HepG2 (cell line): ENCODE measurements around the gene NDUFS2. TPM values are rescaled to one million over a fixed set of nuclear protein-coding genes. Genes with fewer than 3 reads are reported as not detected.

ENCODE experiments used
- CBX2 ChIP-seq, 2 experiments: fragments of 200-600 bp in 1 of 2; sonication (generic); formaldehyde crosslinking in 1 of 2; IDR thresholded peaks; 2 replicates each; pipeline versions ENCODE4 v1.7.0 to v1.8.1; 2018 to 2022; ENCODE audit warnings: low read depth in 2 of 2, low read length in 1 of 2, mild to moderate bottlenecking in 1 of 2, missing genetic modification reagents in 1 of 2
- GTF2F1 ChIP-seq: fragments of 150-350 bp; IDR thresholded peaks from 2 replicates; pipeline ENCODE4 v1.6.1; 2014; ENCODE audit warnings: low read length
- MAFK ChIP-seq, 2 experiments: IDR thresholded peaks in 1 of 2; conservative IDR thresholded peaks in 1 of 2; 2 replicates each; pipeline ENCODE4 v1.6.1; 2011; ENCODE audit warnings: improper control_type of control experiment in 2 of 2, low read length in 2 of 2
- MED8 ChIP-seq: sonication (generic); formaldehyde crosslinking; IDR thresholded peaks from 2 replicates; pipeline ENCODE4 v1.8.1; 2023; ENCODE audit warnings: mild to moderate bottlenecking, missing genetic modification reagents; ENCODE audit not compliant: insufficient replicate concordance
- NPAS2 ChIP-seq: sonication (generic); formaldehyde crosslinking; IDR thresholded peaks from 2 replicates; pipeline ENCODE4 v1.8.0; 2022; ENCODE audit warnings: mild to moderate bottlenecking, missing genetic modification reagents, borderline replicate concordance
- NR2F1 ChIP-seq, 2 experiments: fragments of 450-650 bp in 1 of 2; formaldehyde crosslinking in 1 of 2; IDR thresholded peaks; 2 replicates each; pipeline versions ENCODE4 v1.5.0 to v1.6.1; 2016 to 2020; ENCODE audit warnings: mild to moderate bottlenecking in 1 of 2, missing compliant biosample characterization in 1 of 2, missing genetic modification reagents in 1 of 2, moderate library complexity in 1 of 2
- PTBP1 ChIP-seq: fragments of 200-400 bp; formaldehyde crosslinking; IDR thresholded peaks from 2 replicates; pipeline ENCODE4 v1.6.1; 2018; ENCODE audit warnings: low read length, low read depth; ENCODE audit not compliant: poor library complexity, severe bottlenecking
- RFX1 ChIP-seq: fragments of 450-650 bp; IDR thresholded peaks from 2 replicates; pipeline ENCODE4 v1.6.1; 2017
- ZNF567 ChIP-seq: sonication (generic); formaldehyde crosslinking; IDR thresholded peaks from 2 replicates; pipeline ENCODE4 v1.8.1; 2023; ENCODE audit warnings: mild to moderate bottlenecking, missing genetic modification reagents, borderline replicate concordance
- ZNF839 ChIP-seq: sonication (generic); formaldehyde crosslinking; IDR thresholded peaks from 2 replicates; pipeline ENCODE4 v1.4.0; 2020; ENCODE audit warnings: missing genetic modification reagents, mild to moderate bottlenecking, borderline replicate concordance
- polyA plus RNA-seq, 8 experiments: library from polyadenylated mRNA; depleted of rRNA in 3 of 8; stranded (reverse) in 7 of 8; unstranded in 1 of 8; fragments of >200 nt; fragmentation: Illumina TruSeq in 4 of 8; extraction: Trizol in 4 of 8; gene quantifications; 2 replicates each; pipeline versions ENCODE4 v1.2.1 to v1.2.3, GENCODE V29; 2011 to 2016; ENCODE audit warnings: low read depth in 4 of 8, missing spikeins in 1 of 8, mixed read lengths in 1 of 8; ENCODE audit not compliant: insufficient read depth in 1 of 8
- total RNA-seq, 5 experiments: library from RNA; depleted of rRNA; stranded (reverse); fragments of >200 nt; fragmentation: Illumina TruSeq; extraction: Trizol; gene quantifications; 2 replicates each; pipeline ENCODE4 v1.2.3, GENCODE V29; 2016; ENCODE audit warnings: low read depth in 1 of 5
- TF ChIP-seq, protein P1 (sequence below): IDR thresholded peaks from 2 replicates; pipeline ENCODE4 v1.6.1; 2016; ENCODE audit warnings: low read depth, missing genetic modification reagents, missing compliant biosample characterization
- TF ChIP-seq, protein P2 (sequence below): sonication (generic); formaldehyde crosslinking; IDR thresholded peaks from 2 replicates; pipeline ENCODE4 v1.4.0; 2020; ENCODE audit warnings: missing genetic modification reagents, mild to moderate bottlenecking, borderline replicate concordance
- TF ChIP-seq, protein P3 (sequence below): sonication (generic); formaldehyde crosslinking; IDR thresholded peaks from 2 replicates; pipeline ENCODE4 v1.9.0; 2021; ENCODE audit warnings: missing genetic modification reagents, borderline replicate concordance

Gene NDUFS2
- total and polyA plus RNA-seq, 2 of the 13 experiments (the other 11 are each of a cell fraction or from before 2014, with no cell fraction given), result 89.9 to 118 TPM

DNA sequence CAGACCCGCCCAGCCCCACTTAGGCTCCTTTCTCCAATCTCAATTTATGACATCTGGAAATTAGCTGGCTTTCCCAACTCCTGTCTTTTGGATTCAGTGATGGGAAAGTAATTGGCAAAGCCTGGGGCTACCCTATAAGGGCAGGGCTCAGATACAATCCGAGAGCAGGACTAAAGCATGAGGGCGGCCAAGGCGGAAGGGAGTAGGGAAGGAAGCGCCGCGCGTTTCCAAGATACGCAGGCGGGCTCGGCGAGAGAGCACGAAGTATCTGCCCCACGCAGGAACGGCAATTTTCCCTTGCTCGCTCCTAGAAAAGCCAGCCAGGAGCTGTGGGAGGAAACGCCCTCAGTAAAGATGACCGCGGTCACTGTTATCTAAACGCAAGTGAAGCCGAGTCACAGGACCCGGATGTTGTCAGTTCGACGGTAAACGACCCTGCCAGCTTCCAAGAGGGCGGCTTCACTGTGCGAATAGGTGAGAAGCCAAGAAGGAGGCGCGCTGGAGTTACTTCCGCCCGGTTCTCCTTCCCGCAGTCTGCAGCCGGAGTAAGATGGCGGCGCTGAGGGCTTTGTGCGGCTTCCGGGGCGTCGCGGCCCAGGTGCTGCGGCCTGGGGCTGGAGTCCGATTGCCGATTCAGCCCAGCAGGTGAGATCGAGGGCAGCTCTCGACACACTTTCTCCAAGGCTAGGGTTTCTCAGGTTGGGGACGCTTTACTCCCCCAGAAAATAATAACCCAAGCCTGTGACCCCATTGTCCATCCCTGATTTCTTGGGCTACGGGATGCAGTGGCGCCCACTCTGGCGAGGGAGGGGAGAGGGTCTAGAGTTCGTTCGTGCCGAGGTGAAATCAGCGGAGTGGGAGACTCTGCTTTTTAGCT, at the start of gene NDUFS2 (continued):
- TF ChIP-seq, protein P1, sequence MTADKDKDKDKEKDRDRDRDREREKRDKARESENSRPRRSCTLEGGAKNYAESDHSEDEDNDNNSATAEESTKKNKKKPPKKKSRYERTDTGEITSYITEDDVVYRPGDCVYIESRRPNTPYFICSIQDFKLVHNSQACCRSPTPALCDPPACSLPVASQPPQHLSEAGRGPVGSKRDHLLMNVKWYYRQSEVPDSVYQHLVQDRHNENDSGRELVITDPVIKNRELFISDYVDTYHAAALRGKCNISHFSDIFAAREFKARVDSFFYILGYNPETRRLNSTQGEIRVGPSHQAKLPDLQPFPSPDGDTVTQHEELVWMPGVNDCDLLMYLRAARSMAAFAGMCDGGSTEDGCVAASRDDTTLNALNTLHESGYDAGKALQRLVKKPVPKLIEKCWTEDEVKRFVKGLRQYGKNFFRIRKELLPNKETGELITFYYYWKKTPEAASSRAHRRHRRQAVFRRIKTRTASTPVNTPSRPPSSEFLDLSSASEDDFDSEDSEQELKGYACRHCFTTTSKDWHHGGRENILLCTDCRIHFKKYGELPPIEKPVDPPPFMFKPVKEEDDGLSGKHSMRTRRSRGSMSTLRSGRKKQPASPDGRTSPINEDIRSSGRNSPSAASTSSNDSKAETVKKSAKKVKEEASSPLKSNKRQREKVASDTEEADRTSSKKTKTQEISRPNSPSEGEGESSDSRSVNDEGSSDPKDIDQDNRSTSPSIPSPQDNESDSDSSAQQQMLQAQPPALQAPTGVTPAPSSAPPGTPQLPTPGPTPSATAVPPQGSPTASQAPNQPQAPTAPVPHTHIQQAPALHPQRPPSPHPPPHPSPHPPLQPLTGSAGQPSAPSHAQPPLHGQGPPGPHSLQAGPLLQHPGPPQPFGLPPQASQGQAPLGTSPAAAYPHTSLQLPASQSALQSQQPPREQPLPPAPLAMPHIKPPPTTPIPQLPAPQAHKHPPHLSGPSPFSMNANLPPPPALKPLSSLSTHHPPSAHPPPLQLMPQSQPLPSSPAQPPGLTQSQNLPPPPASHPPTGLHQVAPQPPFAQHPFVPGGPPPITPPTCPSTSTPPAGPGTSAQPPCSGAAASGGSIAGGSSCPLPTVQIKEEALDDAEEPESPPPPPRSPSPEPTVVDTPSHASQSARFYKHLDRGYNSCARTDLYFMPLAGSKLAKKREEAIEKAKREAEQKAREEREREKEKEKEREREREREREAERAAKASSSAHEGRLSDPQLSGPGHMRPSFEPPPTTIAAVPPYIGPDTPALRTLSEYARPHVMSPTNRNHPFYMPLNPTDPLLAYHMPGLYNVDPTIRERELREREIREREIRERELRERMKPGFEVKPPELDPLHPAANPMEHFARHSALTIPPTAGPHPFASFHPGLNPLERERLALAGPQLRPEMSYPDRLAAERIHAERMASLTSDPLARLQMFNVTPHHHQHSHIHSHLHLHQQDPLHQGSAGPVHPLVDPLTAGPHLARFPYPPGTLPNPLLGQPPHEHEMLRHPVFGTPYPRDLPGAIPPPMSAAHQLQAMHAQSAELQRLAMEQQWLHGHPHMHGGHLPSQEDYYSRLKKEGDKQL (CRISPR knock-in tag), result no peak
- TF ChIP-seq NPAS2 (CRISPR knock-in tag), result no peak
- TF ChIP-seq CBX2 (IDR thresholded peaks at IDR 0.05; ENCODE audit: low read depth, low read length), result no peak
- no peak for TF ChIP-seq CBX2 (CRISPR knock-in tag; IDR thresholded peaks at IDR 0.05; ENCODE audit: low read depth)
- peak; percentile 91 for TF ChIP-seq MED8 (CRISPR knock-in tag)
- no peak for TF ChIP-seq GTF2F1
- peak; percentile 81; the same call in 1 of the 2 replicates for TF ChIP-seq ZNF839 (CRISPR knock-in tag)
- TF ChIP-seq, protein P2, sequence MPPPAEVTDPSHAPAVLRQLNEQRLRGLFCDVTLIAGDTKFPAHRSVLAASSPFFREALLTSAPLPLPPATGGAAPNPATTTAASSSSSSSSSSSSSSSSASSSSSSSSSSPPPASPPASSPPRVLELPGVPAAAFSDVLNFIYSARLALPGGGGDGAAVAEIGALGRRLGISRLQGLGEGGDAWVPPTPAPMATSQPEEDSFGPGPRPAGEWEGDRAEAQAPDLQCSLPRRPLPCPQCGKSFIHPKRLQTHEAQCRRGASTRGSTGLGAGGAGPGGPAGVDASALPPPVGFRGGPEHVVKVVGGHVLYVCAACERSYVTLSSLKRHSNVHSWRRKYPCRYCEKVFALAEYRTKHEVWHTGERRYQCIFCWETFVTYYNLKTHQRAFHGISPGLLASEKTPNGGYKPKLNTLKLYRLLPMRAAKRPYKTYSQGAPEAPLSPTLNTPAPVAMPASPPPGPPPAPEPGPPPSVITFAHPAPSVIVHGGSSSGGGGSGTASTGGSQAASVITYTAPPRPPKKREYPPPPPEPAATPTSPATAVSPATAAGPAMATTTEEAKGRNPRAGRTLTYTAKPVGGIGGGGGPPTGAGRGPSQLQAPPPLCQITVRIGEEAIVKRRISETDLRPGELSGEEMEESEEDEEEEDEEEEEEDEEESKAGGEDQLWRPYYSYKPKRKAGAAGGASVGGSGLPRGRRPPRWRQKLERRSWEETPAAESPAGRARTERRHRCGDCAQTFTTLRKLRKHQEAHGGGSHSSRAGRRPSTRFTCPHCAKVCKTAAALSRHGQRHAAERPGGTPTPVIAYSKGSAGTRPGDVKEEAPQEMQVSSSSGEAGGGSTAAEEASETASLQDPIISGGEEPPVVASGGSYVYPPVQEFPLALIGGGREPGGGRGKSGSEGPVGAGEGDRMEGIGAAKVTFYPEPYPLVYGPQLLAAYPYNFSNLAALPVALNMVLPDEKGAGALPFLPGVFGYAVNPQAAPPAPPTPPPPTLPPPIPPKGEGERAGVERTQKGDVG (CRISPR knock-in tag), result no peak; the same call in 1 of the 2 replicates
- TF ChIP-seq RFX1, result no peak
- TF ChIP-seq PTBP1, result no peak
- no peak for TF ChIP-seq NR2F1 (CRISPR knock-in tag; IDR thresholded peaks at IDR 0.05)
- no peak for TF ChIP-seq MAFK (conservative IDR thresholded peaks at IDR 0.05 in 1 of 2, IDR thresholded peaks at IDR 0.05 in 1 of 2; ENCODE audit: low read length in 2 of 2)
- TF ChIP-seq, protein P3, sequence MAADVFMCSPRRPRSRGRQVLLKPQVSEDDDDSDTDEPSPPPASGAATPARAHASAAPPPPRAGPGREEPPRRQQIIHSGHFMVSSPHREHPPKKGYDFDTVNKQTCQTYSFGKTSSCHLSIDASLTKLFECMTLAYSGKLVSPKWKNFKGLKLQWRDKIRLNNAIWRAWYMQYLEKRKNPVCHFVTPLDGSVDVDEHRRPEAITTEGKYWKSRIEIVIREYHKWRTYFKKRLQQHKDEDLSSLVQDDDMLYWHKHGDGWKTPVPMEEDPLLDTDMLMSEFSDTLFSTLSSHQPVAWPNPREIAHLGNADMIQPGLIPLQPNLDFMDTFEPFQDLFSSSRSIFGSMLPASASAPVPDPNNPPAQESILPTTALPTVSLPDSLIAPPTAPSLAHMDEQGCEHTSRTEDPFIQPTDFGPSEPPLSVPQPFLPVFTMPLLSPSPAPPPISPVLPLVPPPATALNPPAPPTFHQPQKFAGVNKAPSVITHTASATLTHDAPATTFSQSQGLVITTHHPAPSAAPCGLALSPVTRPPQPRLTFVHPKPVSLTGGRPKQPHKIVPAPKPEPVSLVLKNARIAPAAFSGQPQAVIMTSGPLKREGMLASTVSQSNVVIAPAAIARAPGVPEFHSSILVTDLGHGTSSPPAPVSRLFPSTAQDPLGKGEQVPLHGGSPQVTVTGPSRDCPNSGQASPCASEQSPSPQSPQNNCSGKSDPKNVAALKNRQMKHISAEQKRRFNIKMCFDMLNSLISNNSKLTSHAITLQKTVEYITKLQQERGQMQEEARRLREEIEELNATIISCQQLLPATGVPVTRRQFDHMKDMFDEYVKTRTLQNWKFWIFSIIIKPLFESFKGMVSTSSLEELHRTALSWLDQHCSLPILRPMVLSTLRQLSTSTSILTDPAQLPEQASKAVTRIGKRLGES (CRISPR knock-in tag), result peak; percentile 58; the same call in 1 of the 2 replicates
- TF ChIP-seq ZNF567 (CRISPR knock-in tag), result peak; percentile 61; the same call in 1 of the 2 replicates
